Renal cortex interstitium (tissue), 15 donors: Measurements from ENCODE around the gene CDC16. TPM values are rescaled to one million over a fixed set of nuclear protein-coding genes. Genes with fewer than 3 reads are reported as not detected.
"Not testable (repeated sequence)": the region's sequence is repeated elsewhere in the genome, so short reads cannot be mapped to it uniquely, and the experiment has no call there.

Experiments used
- DNase-seq, 11 donors: peaks; one replicate each; pipeline ENCODE4 v3.0.0-alpha.2; 2013; ENCODE audit warnings: low read depth in 9 of 11, low spot score in 4 of 11; ENCODE audit errors: extremely low read depth in 1 of 11
- long read RNA-seq, 16 experiments: transcript quantifications; one replicate each; lab custom pipeline, GENCODE V29; 2026
- polyA plus RNA-seq, 3 donors: library from polyadenylated mRNA; unstranded; fragments of 120-200 nt; gene quantifications; one replicate each; pipeline ENCODE4 v1.2.1, GENCODE V29; 2013; ENCODE audit not compliant: insufficient read length in 3 of 3

CDC16 gene, protein sequence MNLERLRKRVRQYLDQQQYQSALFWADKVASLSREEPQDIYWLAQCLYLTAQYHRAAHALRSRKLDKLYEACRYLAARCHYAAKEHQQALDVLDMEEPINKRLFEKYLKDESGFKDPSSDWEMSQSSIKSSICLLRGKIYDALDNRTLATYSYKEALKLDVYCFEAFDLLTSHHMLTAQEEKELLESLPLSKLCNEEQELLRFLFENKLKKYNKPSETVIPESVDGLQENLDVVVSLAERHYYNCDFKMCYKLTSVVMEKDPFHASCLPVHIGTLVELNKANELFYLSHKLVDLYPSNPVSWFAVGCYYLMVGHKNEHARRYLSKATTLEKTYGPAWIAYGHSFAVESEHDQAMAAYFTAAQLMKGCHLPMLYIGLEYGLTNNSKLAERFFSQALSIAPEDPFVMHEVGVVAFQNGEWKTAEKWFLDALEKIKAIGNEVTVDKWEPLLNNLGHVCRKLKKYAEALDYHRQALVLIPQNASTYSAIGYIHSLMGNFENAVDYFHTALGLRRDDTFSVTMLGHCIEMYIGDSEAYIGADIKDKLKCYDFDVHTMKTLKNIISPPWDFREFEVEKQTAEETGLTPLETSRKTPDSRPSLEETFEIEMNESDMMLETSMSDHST
- 100 to 1,000 TPM; 105 to 131 (median 130) TPM for polyA plus RNA-seq
- long read RNA-seq, donor 1, transcript CDC16-203 (18 exons, 2,203 nt) = major isoform, 8 of 25 reads
- long read RNA-seq, donor 1, partial matches to known transcripts = 13 of 25 reads
- long read RNA-seq, donor 1, other reads (novel, unspliced or antisense) = 0 of 25 reads
- long read RNA-seq, donor 2, transcript CDC16-203 (18 exons, 2,203 nt) = major isoform, 5 of 5 reads
- long read RNA-seq, donor 2, partial matches to known transcripts = 0 of 5 reads
- long read RNA-seq, donor 2, other reads (novel, unspliced or antisense) = 0 of 5 reads
- long read RNA-seq, donor 3, transcript CDC16-203 (18 exons, 2,203 nt) = major isoform, 12 of 31 reads
- long read RNA-seq, donor 3, partial matches to known transcripts = 11 of 31 reads
- long read RNA-seq, donor 3, other reads (novel, unspliced or antisense) = 0 of 31 reads
- long read RNA-seq, donor 4, transcript CDC16-203 (18 exons, 2,203 nt) = major isoform, 13 of 23 reads
- long read RNA-seq, donor 4, partial matches to known transcripts = 6 of 23 reads
- long read RNA-seq, donor 4, other reads (novel, unspliced or antisense) = 0 of 23 reads
- long read RNA-seq, donor 5 = 0 reads
- long read RNA-seq, donor 6, transcript CDC16-210 (6 exons, 1,003 nt) = minor isoform, 5 of 20 reads
- long read RNA-seq, donor 6, transcript CDC16-203 (18 exons, 2,203 nt) = major isoform, 6 of 20 reads
- long read RNA-seq, donor 6, partial matches to known transcripts = 7 of 20 reads
- long read RNA-seq, donor 6, other reads (novel, unspliced or antisense) = 0 of 20 reads
- long read RNA-seq, donor 7, transcript CDC16-203 (18 exons, 2,203 nt) = major isoform, 9 of 20 reads
- long read RNA-seq, donor 7, partial matches to known transcripts = 8 of 20 reads
- long read RNA-seq, donor 7, other reads (novel, unspliced or antisense) = 0 of 20 reads
- long read RNA-seq, donor 8 = 0 reads
- long read RNA-seq, donor 9, partial matches to known transcripts = 5 of 10 reads
- long read RNA-seq, donor 9, other reads (novel, unspliced or antisense) = 0 of 10 reads
- long read RNA-seq, donor 10, transcript CDC16-203 (18 exons, 2,203 nt) = major isoform, 8 of 17 reads
- long read RNA-seq, donor 10, partial matches to known transcripts = 6 of 17 reads
- long read RNA-seq, donor 10, other reads (novel, unspliced or antisense) = 0 of 17 reads
- long read RNA-seq, donor 11, transcript CDC16-203 (18 exons, 2,203 nt) = major isoform, 17 of 21 reads
- long read RNA-seq, donor 11, partial matches to known transcripts = 0 of 21 reads
- long read RNA-seq, donor 11, other reads (novel, unspliced or antisense) = 0 of 21 reads
- long read RNA-seq, donor 12, partial matches to known transcripts = 0 of 5 reads
- long read RNA-seq, donor 12, other reads (novel, unspliced or antisense) = 0 of 5 reads
- long read RNA-seq, donor 13 = 0 reads
- long read RNA-seq, donor 14, transcript CDC16-203 (18 exons, 2,203 nt) = major isoform, 7 of 11 reads
- long read RNA-seq, donor 14, partial matches to known transcripts = 0 of 11 reads
- long read RNA-seq, donor 14, other reads (novel, unspliced or antisense) = 0 of 11 reads
- long read RNA-seq, donor 15, partial matches to known transcripts = 0 of 4 reads
- long read RNA-seq, donor 15, other reads (novel, unspliced or antisense) = 0 of 4 reads
- long read RNA-seq, donor 16, transcript CDC16-204 (19 exons, 2,211 nt) = minor isoform, 5 of 41 reads
- long read RNA-seq, donor 16, transcript CDC16-203 (18 exons, 2,203 nt) = major isoform, 18 of 41 reads
- long read RNA-seq, donor 16, transcript CDC16-210 (6 exons, 1,003 nt) = minor isoform, 6 of 41 reads
- long read RNA-seq, donor 16, partial matches to known transcripts = 11 of 41 reads
- long read RNA-seq, donor 16, other reads (novel, unspliced or antisense) = 0 of 41 reads

- DNase-seq = peak; percentile 67 to 91 (median 83)
Observed at GRCh38 chr13:114234645-114235421, at the start of gene CDC16. CDC16 (plus strand) TSS chr13:114234897; CDS start chr13:114235085, 188 bp downstream.

DNA sequence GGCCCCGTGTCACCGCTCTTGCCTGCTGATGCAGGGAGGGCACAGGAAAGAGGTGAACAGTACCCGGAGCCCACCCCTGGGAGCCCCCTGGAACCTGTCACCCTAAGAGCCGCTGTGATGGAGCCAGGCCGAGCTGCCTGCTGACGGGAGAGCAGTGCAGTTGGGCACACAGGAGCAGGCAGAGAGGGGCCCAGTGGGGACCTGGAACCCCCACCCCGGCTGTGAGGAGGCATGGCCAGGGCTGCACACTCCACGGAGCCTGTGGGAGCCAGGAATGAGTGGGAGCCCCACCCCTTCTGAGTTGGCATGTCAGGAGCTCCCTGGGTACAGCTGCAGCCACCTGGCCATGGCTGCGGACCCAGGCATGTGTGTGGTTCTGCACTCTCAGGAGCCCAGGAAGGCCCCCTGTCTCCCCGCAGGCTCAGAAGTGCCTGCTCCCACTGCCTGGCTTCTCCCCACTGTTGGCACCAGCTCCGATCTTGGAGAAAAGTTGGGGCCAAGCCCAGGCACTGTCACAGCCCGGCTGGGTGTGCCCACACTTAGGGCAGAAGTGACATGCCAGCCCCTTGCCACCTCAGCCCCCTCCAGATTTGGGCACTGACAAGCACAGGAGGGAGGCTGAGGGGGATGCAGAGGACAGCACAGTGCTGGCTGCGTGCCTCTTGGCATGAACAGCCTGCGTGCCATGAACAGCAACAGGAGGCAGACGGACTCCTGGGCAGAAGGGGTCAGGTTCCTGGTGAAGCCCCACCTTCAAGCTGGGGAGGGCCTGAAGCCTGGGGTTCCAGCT is 49.3 kb upstream of the CDC16 start:
- DNase-seq = no peak

- no peak for DNase-seq
Observed at GRCh38 chr13:114194853-114195252, 39.8 kb upstream of the CDC16 start.

- DNase-seq = no peak
Observed at GRCh38 chr13:114196629-114197028, 38.1 kb upstream of the CDC16 start.

DNA sequence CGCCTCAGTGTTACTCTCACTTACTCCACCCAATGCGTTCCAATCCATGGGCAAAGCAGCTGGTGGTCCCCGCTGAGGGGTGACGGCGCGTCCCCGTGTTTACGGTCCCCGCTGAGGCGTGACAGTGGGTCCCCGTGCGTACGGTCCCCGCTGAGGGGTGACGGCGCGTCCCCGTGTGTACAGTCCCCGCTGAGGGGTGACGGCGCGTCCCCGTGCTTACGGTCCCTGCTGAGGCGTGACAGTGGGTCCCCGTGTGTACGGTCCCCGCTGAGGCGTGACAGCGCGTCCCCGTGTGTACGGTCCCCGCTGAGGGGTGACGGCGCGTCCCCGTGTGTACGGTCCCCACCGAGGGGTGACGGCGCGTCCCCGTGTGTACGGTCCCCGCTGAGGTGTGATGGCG is 36.1 kb upstream of the CDC16 start:
- no peak for DNase-seq

DNA sequence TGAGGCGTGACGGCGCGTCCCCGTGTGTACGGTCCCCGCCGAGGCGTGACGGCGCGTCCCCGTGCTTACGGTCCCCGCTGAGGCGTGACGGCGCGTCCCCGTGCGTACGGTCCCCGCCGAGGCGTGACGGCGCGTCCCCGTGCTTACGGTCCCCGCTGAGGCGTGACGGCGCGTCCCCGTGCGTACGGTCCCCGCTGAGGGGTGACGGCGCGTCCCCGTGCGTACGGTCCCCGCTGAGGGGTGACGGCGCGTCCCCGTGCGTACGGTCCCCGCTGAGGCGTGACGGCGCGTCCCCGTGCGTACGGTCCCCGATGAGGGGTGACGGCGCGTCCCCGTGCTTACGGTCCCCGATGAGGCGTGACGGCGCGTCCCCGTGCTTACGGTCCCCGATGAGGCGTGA is 35.2 kb upstream of the CDC16 start:
- DNase-seq = not testable (repeated sequence)

- DNase-seq = peak in 3 of 11 donors; percentile 10 to 20 (median 12)
Observed at GRCh38 chr13:114199954-114200353, 34.7 kb upstream of the CDC16 start.

GRCh38 chr13:114200399-114200911 is 34.2 kb upstream of the CDC16 start:
- DNase-seq = peak in 7 of 11 donors; percentile 5 to 43 (median 18)

DNA sequence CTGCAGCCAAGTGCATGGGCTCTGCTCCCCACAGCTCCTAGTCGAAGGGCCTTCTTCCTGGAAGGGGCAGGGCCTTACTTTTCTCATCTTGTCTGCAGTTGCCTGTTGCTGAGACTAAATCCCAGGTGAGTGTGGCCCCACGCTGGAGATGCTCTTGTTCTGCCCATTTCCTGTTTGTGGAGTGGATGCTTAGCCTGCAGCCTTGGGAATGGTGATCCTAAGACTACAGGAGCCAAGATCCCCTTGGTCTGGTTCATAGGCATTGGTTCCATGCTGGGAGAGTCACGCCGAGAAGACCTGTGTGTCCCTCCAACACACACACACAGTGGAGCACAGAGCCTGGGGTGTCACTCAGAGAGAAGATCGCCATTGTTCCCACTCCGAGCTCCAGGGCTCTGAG is 32.1 kb upstream of the CDC16 start:
- DNase-seq = no peak

DNA sequence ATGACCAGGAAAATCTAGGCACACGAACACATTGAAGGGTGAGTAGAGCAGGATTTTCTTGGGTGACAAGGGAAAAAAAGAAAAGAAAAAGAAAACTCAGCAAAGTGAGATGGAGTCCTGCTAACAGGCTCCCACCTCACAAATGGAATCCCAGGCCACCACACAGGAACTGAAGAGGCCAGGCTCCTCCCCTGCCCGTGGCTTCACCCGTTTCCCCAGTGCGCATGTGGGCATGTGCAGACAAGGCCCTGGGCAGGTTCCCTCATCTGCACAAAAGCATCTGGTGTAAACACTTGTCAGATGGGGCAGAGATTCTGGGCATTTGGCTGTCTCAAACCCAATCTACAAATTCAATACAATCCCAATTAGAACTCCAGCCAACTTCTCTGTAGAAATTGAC is 31.2 kb upstream of the CDC16 start:
- DNase-seq = no peak

DNA sequence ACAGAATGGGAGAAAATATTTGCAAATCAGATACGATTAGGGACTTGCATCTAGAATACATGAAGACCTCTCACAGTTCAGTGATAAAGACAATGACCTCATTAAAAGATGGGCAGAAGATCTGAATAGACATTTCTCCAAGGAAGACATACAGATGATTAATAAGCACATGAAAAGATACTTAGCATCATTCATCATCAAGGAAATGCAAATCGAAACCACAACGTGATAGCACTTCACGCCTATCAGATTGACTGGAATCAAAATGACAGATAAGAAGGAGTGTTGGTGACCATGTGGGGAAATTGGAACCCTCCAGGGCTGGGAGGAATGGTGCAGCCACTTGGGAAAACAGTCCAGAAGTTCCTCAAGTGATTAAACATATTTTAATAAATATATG is 29.8 kb upstream of the CDC16 start:
- no peak for DNase-seq

DNA sequence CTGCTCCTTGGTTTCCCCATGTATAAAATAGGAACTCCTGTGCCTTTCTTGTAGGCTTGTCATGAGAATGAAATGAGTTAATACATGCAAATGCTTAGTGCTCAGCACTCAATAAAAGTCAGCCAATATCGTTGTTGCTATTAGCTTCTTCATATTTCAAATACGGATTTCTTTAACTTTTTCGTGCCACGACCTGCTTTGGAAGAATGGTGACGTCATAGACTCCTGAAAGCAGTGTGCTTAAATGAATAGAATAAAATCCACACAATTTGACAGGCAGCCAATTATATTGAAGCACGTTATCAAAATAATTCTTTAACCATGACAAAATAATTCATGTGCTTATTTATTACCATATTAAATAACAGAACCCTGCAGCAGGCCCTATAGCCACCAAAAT is 26.6 kb upstream of the CDC16 start:
- no peak for DNase-seq

GRCh38 chr13:114211446-114212157 is 23.1 kb upstream of the CDC16 start:
- no peak for DNase-seq

DNA sequence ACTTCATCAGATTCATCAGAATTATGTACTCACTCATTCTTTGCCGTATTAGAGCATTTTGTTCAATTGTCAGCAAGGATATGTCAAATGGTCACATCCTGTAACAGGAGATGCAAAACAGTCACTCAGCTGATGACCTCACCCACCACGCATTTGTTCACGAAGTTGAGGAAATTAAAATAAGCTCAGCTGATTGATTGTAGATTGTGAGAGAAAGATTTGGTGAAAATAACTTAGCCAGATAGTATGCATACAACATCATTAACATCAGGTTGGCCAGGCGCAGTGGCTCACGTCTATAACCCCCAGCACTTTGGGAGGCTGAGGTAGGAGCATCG is 22.6 kb upstream of the CDC16 start:
- DNase-seq = no peak

GRCh38 chr13:114213980-114214379 is 20.7 kb upstream of the CDC16 start:
- no peak for DNase-seq
